SH-SY5Y (cell line): ENCODE measurements around the gene ETAA1.

ENCODE experiments used
- GATA2 ChIP-seq: IDR thresholded peaks from 2 replicates; pipeline ENCODE4 v1.6.1; 2011; ENCODE audit warnings: mild to moderate bottlenecking, low read depth, low read length
- GATA3 ChIP-seq: IDR thresholded peaks from 2 replicates; pipeline ENCODE4 v1.6.1; 2011; ENCODE audit warnings: low read depth, mild to moderate bottlenecking, low read length, moderate library complexity

GRCh38 chr2:67446491-67446911 is 49.4 kb downstream of the ETAA1 start:
- TF ChIP-seq GATA2, result no peak
- no peak for TF ChIP-seq GATA3
